Keratinocyte (primary cell): ENCODE data around the gene AGTPBP1. TPM values are rescaled to one million over a fixed set of nuclear protein-coding genes. Genes with fewer than 3 reads are reported as not detected.

Source experiments
- DNase-seq: peaks from one replicate; pipeline ENCODE4 v3.0.0-alpha.2; 2011; ENCODE audit warnings: low read depth, missing footprints, low spot score
- FAIRE-seq: peaks from 2 replicates; lab custom pipeline; 2011; peaks lifted over from hg19 to GRCh38; lab: Jason Lieb, UNC
- H2AFZ ChIP-seq: 2 replicates; pipeline ENCODE4 v1.6.0; 2012; ENCODE audit warnings: low read length, control low read depth, inconsistent platforms; ENCODE audit not compliant: control insufficient read depth
- H3K27ac ChIP-seq: 2 replicates; pipeline ENCODE4 v1.5.1; 2011; ENCODE audit warnings: low read length; ENCODE audit not compliant: control insufficient read depth, insufficient read depth
- H3K27me3 ChIP-seq: 3 replicates; pipeline ENCODE4 v1.6.0; 2011; ENCODE audit warnings: low read length; ENCODE audit not compliant: control insufficient read depth, insufficient read depth; ENCODE audit errors: extremely low read depth
- H3K36me3 ChIP-seq, 2 experiments: 2 replicates in 1 of 2; 3 replicates in 1 of 2; pipeline ENCODE4 v1.5.1; 2011; ENCODE audit warnings: low read length in 2 of 2, mild to moderate bottlenecking in 1 of 2; ENCODE audit not compliant: control insufficient read depth in 2 of 2, insufficient read depth in 2 of 2; ENCODE audit errors: extremely low read depth in 1 of 2
- H3K4me1 ChIP-seq: 3 replicates; pipeline ENCODE4 v1.5.1; 2011; ENCODE audit warnings: low read length; ENCODE audit not compliant: control insufficient read depth, insufficient read depth; ENCODE audit errors: extremely low read depth
- H3K4me2 ChIP-seq: 3 replicates; pipeline ENCODE4 v1.6.0; 2011; ENCODE audit warnings: low read depth, low read length; ENCODE audit not compliant: control insufficient read depth, insufficient read depth; ENCODE audit errors: extremely low read depth
- H3K4me3 ChIP-seq, 3 experiments: fragments of 200-600 bp in 1 of 3; sonication (generic) in 1 of 3; 2 replicates in 2 of 3; 3 replicates in 1 of 3; pipeline ENCODE4 v1.5.1; 2011 to 2016; ENCODE audit warnings: low read length in 3 of 3, mild to moderate bottlenecking in 3 of 3, control low read depth in 2 of 3, inconsistent platforms in 1 of 3, low read depth in 1 of 3, mixed read lengths in 1 of 3, mixed run types in 1 of 3, moderate library complexity in 1 of 3; ENCODE audit not compliant: control insufficient read depth in 2 of 3, insufficient read depth in 2 of 3; ENCODE audit errors: extremely low read depth in 1 of 3
- H3K79me2 ChIP-seq: 2 replicates; pipeline ENCODE4 v1.6.0; 2012; ENCODE audit warnings: low read length; ENCODE audit not compliant: control insufficient read depth, insufficient read depth
- H3K9ac ChIP-seq: 3 replicates; pipeline ENCODE4 v1.6.0; 2011; ENCODE audit warnings: low read length; ENCODE audit not compliant: control insufficient read depth, insufficient read depth; ENCODE audit errors: extremely low read depth
- H3K9me1 ChIP-seq: 3 replicates; pipeline ENCODE4 v1.6.0; 2011; ENCODE audit warnings: low read length; ENCODE audit not compliant: control insufficient read depth, insufficient read depth; ENCODE audit errors: extremely low read depth
- H3K9me3 ChIP-seq: 2 replicates; pipeline ENCODE4 v1.5.1; 2012; ENCODE audit warnings: low read depth, low read length; ENCODE audit not compliant: control insufficient read depth
- H4K20me1 ChIP-seq: 3 replicates; pipeline ENCODE4 v1.6.0; 2011; ENCODE audit warnings: low read length; ENCODE audit not compliant: control insufficient read depth, insufficient read depth; ENCODE audit errors: extremely low read depth
- EZH2 ChIP-seq: IDR thresholded peaks from one replicate; pipeline ENCODE4 v1.6.1; 2012; ENCODE audit warnings: inconsistent platforms, mild to moderate bottlenecking, low read length, moderate library complexity
- dilution Hi-C: fragments of 300-500 bp; cut with MboI; formaldehyde crosslinking; loops from one replicate; pipeline ENCODE4 v1.7.0; 2020; ENCODE audit warnings: low sequenced_read_pairs; ENCODE audit not compliant: extremely low pct_ligation_motif_present
- polyA plus RNA-seq, 5 experiments: library from polyadenylated mRNA; depleted of rRNA in 3 of 5; stranded (reverse) in 3 of 5; stranded (forward) in 1 of 5; unstranded in 1 of 5; fragments of >200 nt; gene quantifications; 1 replicate in 1 of 5; 2 replicates in 3 of 5; 3 replicates in 1 of 5; pipeline versions ENCODE4 v1.2.1 to v1.2.3, GENCODE V29; 2011 to 2012; ENCODE audit warnings: missing spikeins in 2 of 5, low read depth in 1 of 5, low replicate concordance in 1 of 5
- TF ChIP-seq, protein P1 (sequence below), 3 experiments: IDR thresholded peaks in 1 of 3; conservative IDR thresholded peaks in 1 of 3; optimal IDR thresholded peaks in 1 of 3; 2 replicates in 2 of 3; 3 replicates in 1 of 3; pipeline versions ENCODE3 to v1.5.1; 2011; ENCODE audit warnings: low read length in 3 of 3, mild to moderate bottlenecking in 3 of 3, moderate library complexity in 2 of 3, control low read depth in 1 of 3, inconsistent platforms in 1 of 3; ENCODE audit not compliant: insufficient read depth in 2 of 3; ENCODE audit errors: extremely low read depth in 1 of 3

The AGTPBP1 gene
- polyA plus RNA-seq, 1 donor (not counting 4 experiments of a cell fraction or from before 2014, with no cell fraction given) = 11.1 TPM

DNA sequence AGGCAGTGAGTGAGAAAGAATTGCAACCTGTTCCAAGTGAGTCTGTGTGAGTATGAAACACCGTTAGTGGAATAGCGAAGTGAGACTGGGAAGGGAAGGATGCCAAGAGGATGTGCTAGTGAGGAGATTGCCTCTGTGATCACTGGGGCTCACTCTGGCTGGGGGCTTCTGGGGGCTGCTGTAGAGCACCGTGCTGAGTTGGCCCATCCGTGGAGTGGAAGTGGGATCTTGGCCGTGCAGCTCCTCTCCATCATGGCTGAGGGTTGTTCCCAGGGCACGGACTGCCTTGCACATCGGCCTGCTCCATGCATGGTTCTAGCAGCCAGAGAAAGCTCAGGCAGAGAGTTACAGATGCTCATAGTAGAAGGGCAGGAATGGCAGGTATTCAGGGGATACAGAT, 236.1 kb downstream of the AGTPBP1 start:
- Histone ChIP-seq H3K27ac (no peak overlapping the region), H3K4me2 (no peak overlapping the region), H3K9ac (no peak overlapping the region), H3K9me1 (no peaks in the 10 kb centered on the region), H3K4me3 (no peak overlapping the region), H2AFZ (no peak overlapping the region), H3K79me2 (no peaks in the 10 kb centered on the region), H4K20me1 (no peaks in the 10 kb centered on the region), H3K27me3 (peaks cover 13% of the 10 kb centered on the region), H3K36me3 (no peaks in the 10 kb centered on the region), H3K4me1 (peaks cover 3% of the 10 kb centered on the region), H3K9me3 (no peaks in the 10 kb centered on the region)
- TF ChIP-seq, protein P1, sequence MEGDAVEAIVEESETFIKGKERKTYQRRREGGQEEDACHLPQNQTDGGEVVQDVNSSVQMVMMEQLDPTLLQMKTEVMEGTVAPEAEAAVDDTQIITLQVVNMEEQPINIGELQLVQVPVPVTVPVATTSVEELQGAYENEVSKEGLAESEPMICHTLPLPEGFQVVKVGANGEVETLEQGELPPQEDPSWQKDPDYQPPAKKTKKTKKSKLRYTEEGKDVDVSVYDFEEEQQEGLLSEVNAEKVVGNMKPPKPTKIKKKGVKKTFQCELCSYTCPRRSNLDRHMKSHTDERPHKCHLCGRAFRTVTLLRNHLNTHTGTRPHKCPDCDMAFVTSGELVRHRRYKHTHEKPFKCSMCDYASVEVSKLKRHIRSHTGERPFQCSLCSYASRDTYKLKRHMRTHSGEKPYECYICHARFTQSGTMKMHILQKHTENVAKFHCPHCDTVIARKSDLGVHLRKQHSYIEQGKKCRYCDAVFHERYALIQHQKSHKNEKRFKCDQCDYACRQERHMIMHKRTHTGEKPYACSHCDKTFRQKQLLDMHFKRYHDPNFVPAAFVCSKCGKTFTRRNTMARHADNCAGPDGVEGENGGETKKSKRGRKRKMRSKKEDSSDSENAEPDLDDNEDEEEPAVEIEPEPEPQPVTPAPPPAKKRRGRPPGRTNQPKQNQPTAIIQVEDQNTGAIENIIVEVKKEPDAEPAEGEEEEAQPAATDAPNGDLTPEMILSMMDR (optimal IDR thresholded peaks at IDR 0.05 in 1 of 3, IDR thresholded peaks at IDR 0.05 in 1 of 3, conservative IDR thresholded peaks at IDR 0.05 in 1 of 3; ENCODE audit: extremely low read depth in 1 of 3, insufficient read depth in 2 of 3, low read length in 3 of 3) = no peak
- TF ChIP-seq EZH2 = no peak
- DNase-seq (no peak), FAIRE-seq (no peak)
- dilution Hi-C loops = no loop called here

DNA sequence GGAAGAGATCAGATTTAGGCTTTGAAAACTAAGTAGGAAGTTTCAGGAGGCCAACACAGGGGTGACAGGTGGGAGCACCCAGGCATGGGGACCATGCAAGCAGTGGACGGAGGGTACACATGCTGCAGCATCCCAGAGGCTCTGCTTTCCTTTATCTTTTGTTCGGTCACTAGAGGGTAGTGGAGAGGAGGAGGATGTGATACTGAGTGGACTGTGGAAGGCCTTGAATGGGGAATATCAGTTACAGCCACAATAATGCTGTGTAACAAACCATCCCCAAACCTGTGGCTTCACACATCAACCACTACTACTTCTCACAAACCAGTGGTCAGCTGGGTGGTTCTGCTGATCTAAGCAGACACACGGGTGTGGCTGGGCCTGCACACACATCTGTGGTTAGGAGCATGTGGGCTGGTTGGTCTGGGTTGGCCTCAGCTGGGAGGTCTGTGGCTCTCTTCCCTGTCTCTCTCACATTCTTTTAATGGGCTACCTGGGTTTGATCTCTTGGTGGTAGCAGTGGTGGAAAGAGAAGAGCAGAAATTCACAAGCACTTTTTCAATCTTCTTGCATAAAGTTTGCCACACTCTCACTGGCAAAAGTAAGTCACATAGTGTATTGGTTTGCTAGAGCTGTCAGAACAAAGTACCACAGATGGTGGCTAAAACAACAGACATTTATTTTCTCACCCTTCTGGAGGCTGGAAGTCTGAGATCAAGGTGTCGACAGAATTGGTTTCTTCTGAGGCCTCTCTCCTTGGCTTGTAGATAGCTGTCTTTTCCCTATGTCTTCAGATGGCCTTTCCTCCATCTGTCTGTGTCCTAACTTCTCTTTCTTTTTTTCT, 238.7 kb downstream of the AGTPBP1 start:
- Histone ChIP-seq H3K4me2 (no peak overlapping the region), H3K9me1 (no peaks in the 10 kb centered on the region), H3K36me3 (no peaks in the 10 kb centered on the region), H3K4me3 (no peak overlapping the region), H3K9me3 (no peaks in the 10 kb centered on the region), H3K79me2 (no peaks in the 10 kb centered on the region), H3K27me3 (peaks cover 11% of the 10 kb centered on the region), H4K20me1 (no peaks in the 10 kb centered on the region), H3K4me1 (no peaks in the 10 kb centered on the region), H2AFZ (no peak overlapping the region), H3K9ac (no peak overlapping the region), H3K27ac (no peak overlapping the region)
- TF ChIP-seq EZH2 = no peak
- TF ChIP-seq, protein P1 (optimal IDR thresholded peaks at IDR 0.05 in 1 of 3, IDR thresholded peaks at IDR 0.05 in 1 of 3, conservative IDR thresholded peaks at IDR 0.05 in 1 of 3; ENCODE audit: extremely low read depth in 1 of 3, insufficient read depth in 2 of 3, low read length in 3 of 3) = peak in 1 of 3 experiments; percentile 14
- DNase-seq (no peak), FAIRE-seq (no peak)
- dilution Hi-C loops = no loop called here
